Activated CD4-positive, alpha-beta memory T cell treated with anti-CD3 and anti-CD28 coated beads for 36 hours (primary cell): Measurements from ENCODE around the gene TMEM238. TPM values are rescaled to one million over a fixed set of nuclear protein-coding genes. Genes with fewer than 3 reads are reported as not detected.
"Not testable (repeated sequence)": the region's sequence is repeated elsewhere in the genome, so short reads cannot be mapped to it uniquely, and the experiment has no call there.

ENCODE experiments used
- CTCF ChIA-PET: fragments of 350-600 bp; sonication (Branson Sonifier 250); formaldehyde crosslinking; loops from one replicate; lab custom pipeline; 2021; ENCODE audit warnings: antibody characterized with exemption, inconsistent platforms; lab: Charles Lee
- POLR2A ChIA-PET: fragments of 350-600 bp; sonication (Branson Sonifier 250); formaldehyde crosslinking; loops from one replicate; lab custom pipeline; 2021; ENCODE audit warnings: antibody characterized with exemption; lab: Charles Lee
- DNase-seq: peaks from one replicate; pipeline ENCODE4 v3.0.0-alpha.2; 2020
- H3K27ac Mint-ChIP-seq: one replicate; pipeline ENCODE4 v1.8.0; 2021; ENCODE audit warnings: mixed read lengths
- H3K27me3 Mint-ChIP-seq: one replicate; pipeline ENCODE4 v1.8.0; 2021; ENCODE audit warnings: mixed read lengths
- H3K36me3 Mint-ChIP-seq: one replicate; pipeline ENCODE4 v1.8.0; 2021; ENCODE audit warnings: mixed read lengths
- H3K4me1 Mint-ChIP-seq: one replicate; pipeline ENCODE4 v1.8.0; 2021; ENCODE audit warnings: low read depth, mixed read lengths
- H3K4me3 Mint-ChIP-seq: one replicate; pipeline ENCODE4 v1.8.0; 2021; ENCODE audit warnings: mild to moderate bottlenecking, mixed read lengths
- H3K9me3 Mint-ChIP-seq: one replicate; pipeline ENCODE4 v1.8.0; 2021; ENCODE audit warnings: mixed read lengths
- intact Hi-C: fragments of 100-400 bp; cut with micrococcal nuclease; formaldehyde crosslinking; loops from one replicate; pipeline ENCODE4 v1.15.1; 2023
- total RNA-seq, 2 experiments: library from RNA; stranded (reverse); gene quantifications; one replicate each; pipeline ENCODE4 v1.2.3, GENCODE V29; 2021

Gene TMEM238
- total RNA-seq, 2 experiments from 2014 or later, result 6.3 to 7.0 TPM

DNA sequence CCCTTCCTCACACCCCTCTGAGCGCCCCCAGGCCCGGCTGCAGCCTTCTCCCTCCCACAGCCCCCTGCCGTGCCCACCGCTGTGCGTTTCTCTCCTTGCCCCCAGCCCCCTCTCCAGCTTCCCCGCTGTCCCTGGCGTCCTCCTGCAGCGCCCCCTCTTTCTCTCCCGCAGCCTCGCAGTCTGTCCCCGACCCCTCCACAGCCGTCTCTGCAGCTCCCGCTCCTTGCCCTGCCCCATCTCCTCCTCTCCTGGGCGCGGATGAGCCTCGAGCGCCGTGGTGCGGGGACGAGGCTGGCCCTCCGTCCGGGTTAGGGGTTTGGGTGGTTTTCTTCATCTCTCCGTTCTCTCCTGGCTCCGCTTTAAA lies 43.3 kb downstream of the TMEM238 start:
- Mint-ChIP-seq H3K9me3 (no peaks in the 10 kb centered on the region), H3K27ac (peak overlapping the region; percentile 95), H3K36me3 (peaks cover 14% of the 10 kb centered on the region), H3K27me3 (peaks cover 6% of the 10 kb centered on the region), H3K4me1 (peaks cover 13% of the 10 kb centered on the region), H3K4me3 (peak overlapping the region; percentile 87)
- CTCF ChIA-PET, result interaction anchor here (1.0 kb wide), 1 partner anchor 38 kb away, joined by 3 read pairs; no protein-coding TSS in a partner anchor
- DNase-seq, result peak; percentile 51
- POLR2A ChIA-PET, result interaction anchor here (1.3 kb wide), 1 partner anchor 40 kb away, joined by 3 read pairs; no protein-coding TSS in a partner anchor
- intact Hi-C loops, result no loop called here

DNA sequence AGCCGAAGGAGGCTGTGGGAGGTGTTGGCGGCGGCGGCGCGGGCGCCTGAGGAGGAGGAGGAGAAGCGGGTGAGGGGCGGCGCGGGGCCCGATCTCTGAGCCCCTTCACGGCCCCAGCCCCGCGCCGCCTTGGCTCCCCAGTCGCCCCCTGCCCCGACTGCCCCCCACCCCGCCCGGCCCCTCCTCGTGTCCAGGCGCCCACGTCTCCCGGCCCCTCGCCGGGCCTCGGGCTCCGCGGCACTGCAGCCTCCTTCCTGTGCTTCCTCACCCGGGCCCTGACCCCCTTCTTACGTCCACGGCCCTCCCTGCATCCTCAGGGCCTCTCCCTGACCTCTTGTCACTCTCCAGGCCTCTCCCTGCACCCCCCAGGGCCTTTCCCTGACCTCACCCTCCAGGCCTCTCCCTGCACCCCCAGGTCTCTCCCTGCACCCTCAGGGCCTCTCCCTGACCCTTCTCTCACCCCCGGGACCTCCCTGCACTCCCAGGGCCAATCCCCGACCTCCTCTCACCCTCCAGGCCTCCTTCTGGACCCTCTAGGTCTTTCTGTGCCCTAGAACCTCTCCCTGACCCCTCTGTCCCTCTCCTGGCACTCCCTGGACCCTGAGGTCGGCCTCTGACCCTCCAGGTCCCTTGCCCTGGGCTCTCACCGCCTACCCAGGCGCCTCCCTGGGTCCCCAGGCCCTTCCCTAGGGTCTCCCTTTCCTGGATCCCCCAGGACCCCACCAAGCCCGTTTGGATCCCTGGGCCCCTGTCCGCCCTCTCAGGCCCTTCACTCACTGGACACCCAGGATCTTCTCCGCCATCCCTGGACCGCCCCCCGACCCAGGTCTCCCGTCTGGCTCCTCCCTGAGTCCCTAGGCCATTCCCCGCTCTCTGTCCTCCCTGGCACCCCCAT lies 44.0 kb downstream of the TMEM238 start:
- intact Hi-C loops, result loop anchor here (1.0 to 2.0 kb wide), 8 partner anchors 37 to 876 kb away; partner anchors contain the start of genes FIZ1, HSPBP1, ISOC2 and PPP6R1
- Mint-ChIP-seq H3K27me3 (peaks cover 6% of the 10 kb centered on the region), H3K36me3 (peaks cover 7% of the 10 kb centered on the region), H3K9me3 (no peaks in the 10 kb centered on the region), H3K27ac (peak overlapping the region; percentile 95), H3K4me3 (peak overlapping the region; percentile 87), H3K4me1 (peaks cover 13% of the 10 kb centered on the region)
- peak; percentile 46 for DNase-seq
- ChIA-PET POLR2A (interaction anchor here (0.7 to 2.0 kb wide), 20 partner anchors 9 to 891 kb away, joined by 3 to 38 read pairs (median 4); partner anchors contain the start of genes FIZ1, HSPBP1, ISOC2 and LENG8), CTCF (interaction anchor here (0.6 to 2.1 kb wide), 13 partner anchors 9 to 294 kb away, joined by 3 to 30 read pairs (median 4); partner anchors contain the start of genes TMEM238, UBE2S and ZNF784)

DNA sequence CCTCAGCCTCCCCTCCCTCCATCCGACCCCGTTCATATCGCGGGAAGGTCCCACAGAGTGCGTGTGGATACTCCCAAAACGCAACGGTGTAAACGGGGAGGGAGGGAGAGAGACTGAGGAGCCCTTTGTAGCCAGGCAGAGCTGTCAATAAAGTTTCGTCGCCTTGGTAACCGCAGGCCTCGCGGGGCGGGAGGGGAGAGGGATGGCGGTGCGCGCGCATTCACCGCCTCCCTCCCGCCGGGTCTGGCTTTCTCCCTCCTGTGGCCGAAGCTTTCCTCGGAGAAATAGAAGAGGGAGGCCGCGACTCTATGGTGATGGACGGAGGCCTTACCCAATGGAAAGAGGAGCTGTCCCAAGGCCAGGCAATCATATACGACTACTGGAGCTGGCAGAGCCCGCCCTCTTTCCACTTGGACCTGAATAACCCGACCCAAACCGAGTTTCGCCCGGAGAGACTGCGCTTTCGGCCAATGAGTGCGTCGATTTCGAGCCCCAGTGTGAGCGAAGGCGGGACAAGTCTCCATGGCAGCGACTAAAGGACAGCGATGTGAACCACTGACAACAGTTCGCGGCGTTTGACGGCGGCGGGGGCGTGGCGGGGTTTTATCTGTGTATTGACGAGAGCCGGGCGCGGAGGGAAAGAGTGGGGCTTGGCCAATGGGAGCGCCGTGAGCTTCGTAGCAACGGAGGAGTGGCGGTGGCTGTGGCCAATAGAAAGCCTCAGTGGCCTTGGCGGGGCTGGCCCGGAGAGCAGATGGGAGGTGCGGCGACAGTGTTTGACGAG lies 44.8 kb downstream of the TMEM238 start, which contains the start of gene KMT5C:
Gene KMT5C, plus strand, starts transcription at position 772 of the 784 bp plus-strand sequence. CDS start 2,061 bp downstream, outside the sequence.
- no peaks in the 10 kb centered on the region for H3K9me3 Mint-ChIP-seq
- H3K27ac Mint-ChIP-seq, result peak within 1 kb of the TSS; percentile 95
- POLR2A ChIA-PET, result interaction anchor here (0.6 to 2.0 kb wide), 23 partner anchors 8 to 891 kb away, joined by 3 to 38 read pairs (median 3); partner anchors contain the start of genes FIZ1, HSPBP1, ISOC2 and LENG8
- H3K4me1 Mint-ChIP-seq, result peaks cover 13% of the 10 kb centered on the region
- H3K36me3 Mint-ChIP-seq, result peaks cover 4% of the 10 kb centered on the region
- intact Hi-C loops, result loop anchor here (1.0 to 2.0 kb wide), 8 partner anchors 36 to 875 kb away; partner anchors contain the start of genes FIZ1, HSPBP1, ISOC2 and PPP6R1
- peak; percentile 100 for DNase-seq
- CTCF ChIA-PET, result interaction anchor here (0.6 to 2.1 kb wide), 14 partner anchors 10 to 294 kb away, joined by 3 to 30 read pairs (median 4); partner anchors contain the start of genes TMEM238, UBE2S and ZNF784
- H3K4me3 Mint-ChIP-seq, result peak within 1 kb of the TSS; percentile 87
- peaks cover 6% of the 10 kb centered on the region for H3K27me3 Mint-ChIP-seq

DNA sequence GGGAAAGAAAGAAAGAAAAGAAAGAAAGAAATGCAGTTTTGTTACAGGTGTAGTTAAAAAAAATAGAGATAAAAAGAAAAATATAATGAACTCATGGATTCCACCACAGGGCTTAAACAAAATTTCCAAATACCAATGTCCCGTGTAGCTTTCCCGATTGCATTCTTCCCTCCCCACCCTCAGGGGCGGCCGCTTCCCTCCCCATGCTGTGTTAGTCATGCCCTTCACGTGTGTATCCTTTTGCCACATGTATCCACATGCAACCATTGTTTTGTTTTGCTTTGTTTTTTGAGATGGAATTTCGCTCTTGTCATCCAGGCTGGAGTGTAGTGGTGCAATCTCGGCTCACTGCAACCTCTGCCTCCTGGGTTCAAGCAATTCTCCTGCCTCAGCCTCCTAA lies 48.0 kb downstream of the TMEM238 start:
- ChIA-PET CTCF (interaction anchor here (0.6 kb wide), 1 partner anchor 101 kb away, joined by 3 read pairs; no protein-coding TSS in a partner anchor), POLR2A (no interaction called here)
- H3K4me3 Mint-ChIP-seq, result no peak overlapping the region
- no peak for DNase-seq
- no peaks in the 10 kb centered on the region for H3K36me3 Mint-ChIP-seq
- intact Hi-C loops, result no loop called here
- no peak overlapping the region for H3K27ac Mint-ChIP-seq
- H3K27me3 Mint-ChIP-seq, result peaks cover 8% of the 10 kb centered on the region
- H3K9me3 Mint-ChIP-seq, result no peaks in the 10 kb centered on the region
- peaks cover 7% of the 10 kb centered on the region for H3K4me1 Mint-ChIP-seq

DNA sequence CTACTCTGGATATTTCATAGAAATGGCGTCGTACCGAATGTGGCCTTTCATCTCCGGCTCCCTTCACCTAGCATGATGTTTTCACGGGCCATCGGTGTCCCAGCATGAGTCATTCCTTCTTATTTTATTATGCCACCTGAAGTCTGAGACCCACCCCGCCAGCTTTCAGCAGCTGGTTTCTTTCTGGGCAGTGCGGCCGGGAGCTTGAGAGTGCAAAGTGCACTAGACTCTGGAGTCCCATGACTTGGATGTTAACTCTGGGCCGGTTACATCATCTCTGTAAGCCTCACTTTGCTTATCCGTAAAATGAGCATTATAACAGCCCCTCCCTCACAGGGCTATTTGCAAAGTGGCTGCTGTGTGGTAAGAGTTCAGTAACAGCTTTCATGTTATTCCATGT lies 50.2 kb downstream of the TMEM238 start:
- Mint-ChIP-seq H3K27me3 (peaks cover 11% of the 10 kb centered on the region), H3K27ac (no peak overlapping the region), H3K9me3 (no peaks in the 10 kb centered on the region), H3K4me3 (no peak overlapping the region), H3K36me3 (no peaks in the 10 kb centered on the region), H3K4me1 (peaks cover 5% of the 10 kb centered on the region)
- intact Hi-C loops, result no loop called here
- no peak for DNase-seq
- ChIA-PET POLR2A (no interaction called here), CTCF (no interaction called here)

DNA sequence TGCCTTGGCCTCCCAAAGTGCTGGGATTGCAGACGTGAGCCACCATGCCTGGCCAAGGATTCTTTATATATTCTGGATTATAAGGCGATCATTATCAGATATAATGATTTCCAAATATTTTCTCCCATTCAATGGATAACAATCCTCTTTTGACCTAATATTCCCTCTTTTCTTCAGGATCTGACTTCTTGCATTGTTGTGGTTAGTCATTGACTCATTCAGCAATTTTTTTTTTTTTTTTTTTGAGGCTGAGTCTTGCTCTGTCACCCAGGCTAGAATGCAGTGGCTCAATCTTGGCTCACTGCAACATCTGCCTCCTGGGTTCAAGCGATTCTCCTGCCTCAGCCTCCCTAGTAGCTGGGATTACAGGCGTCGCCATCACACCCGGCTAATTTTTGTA lies 54.3 kb downstream of the TMEM238 start:
- CTCF ChIA-PET, POLR2A ChIA-PET: not testable (repeated sequence)

More for the DNA sequence above, 54.3 kb downstream of the TMEM238 start:
- H3K4me3 Mint-ChIP-seq, intact Hi-C loops, H3K4me1 Mint-ChIP-seq, H3K27me3 Mint-ChIP-seq, DNase-seq, H3K27ac Mint-ChIP-seq, H3K9me3 Mint-ChIP-seq, H3K36me3 Mint-ChIP-seq: not testable (repeated sequence)

Other genes with a start within 250 kb of the TMEM238 start
- not detected for gene TNNT1, start 235.1 kb downstream of the TMEM238 start, total RNA-seq
- gene TNNI3, start 226.6 kb downstream of the TMEM238 start, total RNA-seq, result not detected
- gene DNAAF3, start 217.7 kb downstream of the TMEM238 start, total RNA-seq, result not detected
- under 1 TPM in 1 of 2 experiments, not detected in 1; 0.22 TPM for gene SYT5, start 204.0 kb downstream of the TMEM238 start, total RNA-seq
- gene PTPRH, start 174.8 kb downstream of the TMEM238 start, total RNA-seq, result not detected
- 1 to 10 TPM; 4.8 to 6.5 TPM for gene TMEM86B, start 155.5 kb downstream of the TMEM238 start, total RNA-seq
- 100 to 1,000 TPM; 180 to 200 TPM for gene PPP6R1, start 125.3 kb downstream of the TMEM238 start, total RNA-seq
- 10 to 100 TPM; 45.0 to 45.4 TPM for gene HSPBP1, start 104.2 kb downstream of the TMEM238 start, total RNA-seq
- 1 to 10 TPM; 3.3 to 5.6 TPM for gene BRSK1, start 100.3 kb downstream of the TMEM238 start, total RNA-seq
- gene TMEM150B, start 59.0 kb downstream of the TMEM238 start, total RNA-seq, result not detected
- 10 to 100 TPM; 34.2 to 35.2 TPM for gene KMT5C, start 44.4 kb downstream of the TMEM238 start, total RNA-seq
- under 1 TPM; 0.15 to 0.81 TPM for gene COX6B2, start 29.6 kb downstream of the TMEM238 start, total RNA-seq
- not detected for gene GARIN5B, start 21.0 kb downstream of the TMEM238 start, total RNA-seq
- gene IL11, start 13.8 kb downstream of the TMEM238 start, total RNA-seq, result under 1 TPM; 0.17 to 0.39 TPM
- not detected for gene TMEM190, start 7.5 kb downstream of the TMEM238 start, total RNA-seq
- 1,000 to 10,000 TPM; 2,630 to 2,642 TPM for gene RPL28, start 1.6 kb upstream of the TMEM238 start, total RNA-seq
- 100 to 1,000 TPM; 267 to 275 TPM for gene UBE2S, start 23.5 kb upstream of the TMEM238 start, total RNA-seq
- gene SHISA7, start 59.0 kb upstream of the TMEM238 start, total RNA-seq, result not detected
- gene ISOC2, start 77.3 kb upstream of the TMEM238 start, total RNA-seq, result 10 to 100 TPM; 24.6 to 24.7 TPM
- not detected for gene C19orf85, start 80.5 kb upstream of the TMEM238 start, total RNA-seq
- 1 to 10 TPM; 5.8 to 6.9 TPM for gene ZNF628, start 92.3 kb upstream of the TMEM238 start, total RNA-seq
- gene NAT14, start 100.9 kb upstream of the TMEM238 start, total RNA-seq, result 10 to 100 TPM in 1 of 2 experiments, 1 to 10 TPM in 1; 8.5 to 12.9 TPM
- gene SSC5D, start 104.1 kb upstream of the TMEM238 start, total RNA-seq, result under 1 TPM in 1 of 2 experiments, not detected in 1; 0.33 TPM
- not detected for gene SBK2, start 152.8 kb upstream of the TMEM238 start, total RNA-seq
- gene SBK3, start 161.3 kb upstream of the TMEM238 start, total RNA-seq, result not detected
- 1 to 10 TPM; 6.6 to 6.7 TPM for gene ZNF579, start 196.6 kb upstream of the TMEM238 start, total RNA-seq
- gene FIZ1, start 215.2 kb upstream of the TMEM238 start, total RNA-seq, result 10 to 100 TPM; 13.8 to 13.9 TPM
- 10 to 100 TPM; 21.5 to 25.1 TPM for gene ZNF524, start 216.0 kb upstream of the TMEM238 start, total RNA-seq
- gene ZNF865, start 221.4 kb upstream of the TMEM238 start, total RNA-seq, result 10 to 100 TPM; 12.0 to 13.3 TPM
- 1 to 10 TPM; 3.9 to 4.4 TPM for gene ZNF784, start 240.3 kb upstream of the TMEM238 start, total RNA-seq